Germinal center (tissue), 1 donor: ENCODE results near the gene TDO2.
"Not testable (repeated sequence)": the region's sequence is repeated elsewhere in the genome, so short reads cannot be mapped to it uniquely, and the experiment has no call there.

Source experiments
- DNase-seq: peaks from one replicate; pipeline ENCODE4 v3.0.0; 2012; ENCODE audit warnings: mixed read lengths, low spot score

Gene TDO2

GRCh38 chr4:155903453-155903852 is at the start of gene TDO2:
TDO2 (plus strand) TSS chr4:155903696; CDS start chr4:155903759, 63 bp downstream.
- no peak for DNase-seq

GRCh38 chr4:155854582-155855226 is 48.8 kb upstream of the TDO2 start:
- DNase-seq = no peak

GRCh38 chr4:155855897-155856296 is 47.6 kb upstream of the TDO2 start:
- DNase-seq = no peak

- DNase-seq = no peak
Measured at GRCh38 chr4:155866177-155866576, 37.3 kb upstream of the TDO2 start, which contains the start of gene ASIC5. ASIC5 (minus strand) TSS chr4:155866277; CDS start chr4:155866226, 51 bp downstream.

GRCh38 chr4:155875878-155876277 is 27.6 kb upstream of the TDO2 start:
- DNase-seq = no peak

GRCh38 chr4:155877971-155878370 is 25.5 kb upstream of the TDO2 start:
- DNase-seq = no peak

GRCh38 chr4:155878611-155879010 is 24.9 kb upstream of the TDO2 start:
- no peak for DNase-seq

GRCh38 chr4:155879767-155880166 is 23.7 kb upstream of the TDO2 start:
- DNase-seq = no peak

- DNase-seq = no peak
Measured at GRCh38 chr4:155881555-155881954, 21.9 kb upstream of the TDO2 start.

GRCh38 chr4:155883895-155884294 is 19.6 kb upstream of the TDO2 start:
- no peak for DNase-seq

GRCh38 chr4:155885666-155886065 is 17.8 kb upstream of the TDO2 start:
- no peak for DNase-seq

- DNase-seq = no peak
Measured at GRCh38 chr4:155887045-155887444, 16.5 kb upstream of the TDO2 start.

- no peak for DNase-seq
Measured at GRCh38 chr4:155887847-155888570, 15.5 kb upstream of the TDO2 start.

GRCh38 chr4:155889031-155889793 is 14.3 kb upstream of the TDO2 start:
- no peak for DNase-seq

GRCh38 chr4:155889946-155890345 is 13.6 kb upstream of the TDO2 start:
- DNase-seq = no peak

GRCh38 chr4:155891058-155891457 is 12.4 kb upstream of the TDO2 start:
- no peak for DNase-seq

GRCh38 chr4:155898371-155898770 is 5.1 kb upstream of the TDO2 start:
- DNase-seq = not testable (repeated sequence)

GRCh38 chr4:155899891-155900290 is 3.6 kb upstream of the TDO2 start:
- no peak for DNase-seq

- DNase-seq = no peak
Measured at GRCh38 chr4:155900381-155900780, 3.1 kb upstream of the TDO2 start.

- no peak for DNase-seq
Measured at GRCh38 chr4:155901013-155901412, 2.5 kb upstream of the TDO2 start.

GRCh38 chr4:155904331-155904730 is 835 bp downstream of the TDO2 start:
- no peak for DNase-seq

GRCh38 chr4:155906554-155907247 is 3.2 kb downstream of the TDO2 start:
- DNase-seq = no peak
